Stomach (tissue), 4 donors: ENCODE results near the gene ORC5.

Experiments used
- EP300 ChIP-seq: sonication (generic); formaldehyde crosslinking; IDR thresholded peaks from one replicate; pipeline ENCODE4 v1.6.1; 2017; ENCODE audit warnings: antibody characterized with exemption
- POLR2AphosphoS5 ChIP-seq, 3 donors: sonication (generic); formaldehyde crosslinking; IDR thresholded peaks; one replicate each; pipeline ENCODE4 v1.6.1; 2016; ENCODE audit warnings: antibody characterized with exemption in 3 of 3
- TF ChIP-seq, protein P1 (sequence below), 7 experiments: fragments of 450-650 bp in 4 of 7; fragments of 200-600 bp in 3 of 7; sonication (generic) in 3 of 7; IDR thresholded peaks; one replicate each; pipeline ENCODE4 v1.5.1; 2016 to 2019; ENCODE audit warnings: antibody characterized with exemption in 7 of 7, control low read depth in 2 of 7, mild to moderate bottlenecking in 1 of 7

DNA sequence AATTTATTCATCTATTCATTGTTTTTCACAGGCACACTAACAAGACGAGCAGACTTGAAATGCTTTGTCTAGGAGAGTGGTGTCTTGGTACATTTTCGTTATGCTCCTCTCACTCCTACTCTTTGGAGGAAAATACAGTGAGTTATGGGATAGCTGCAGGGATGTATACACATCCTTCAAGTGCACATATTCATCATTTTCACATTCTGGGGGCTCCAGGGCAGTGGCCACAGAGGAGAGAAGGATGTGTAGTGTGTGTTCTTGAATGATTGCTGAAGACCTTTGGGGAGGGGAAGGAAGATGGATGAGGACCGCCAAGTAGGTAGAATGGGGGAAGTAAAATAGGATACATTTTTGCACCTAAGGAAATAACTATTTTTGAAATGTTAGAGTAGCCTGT is 34.8 kb upstream of the ORC5 start:
- TF ChIP-seq, protein P1, sequence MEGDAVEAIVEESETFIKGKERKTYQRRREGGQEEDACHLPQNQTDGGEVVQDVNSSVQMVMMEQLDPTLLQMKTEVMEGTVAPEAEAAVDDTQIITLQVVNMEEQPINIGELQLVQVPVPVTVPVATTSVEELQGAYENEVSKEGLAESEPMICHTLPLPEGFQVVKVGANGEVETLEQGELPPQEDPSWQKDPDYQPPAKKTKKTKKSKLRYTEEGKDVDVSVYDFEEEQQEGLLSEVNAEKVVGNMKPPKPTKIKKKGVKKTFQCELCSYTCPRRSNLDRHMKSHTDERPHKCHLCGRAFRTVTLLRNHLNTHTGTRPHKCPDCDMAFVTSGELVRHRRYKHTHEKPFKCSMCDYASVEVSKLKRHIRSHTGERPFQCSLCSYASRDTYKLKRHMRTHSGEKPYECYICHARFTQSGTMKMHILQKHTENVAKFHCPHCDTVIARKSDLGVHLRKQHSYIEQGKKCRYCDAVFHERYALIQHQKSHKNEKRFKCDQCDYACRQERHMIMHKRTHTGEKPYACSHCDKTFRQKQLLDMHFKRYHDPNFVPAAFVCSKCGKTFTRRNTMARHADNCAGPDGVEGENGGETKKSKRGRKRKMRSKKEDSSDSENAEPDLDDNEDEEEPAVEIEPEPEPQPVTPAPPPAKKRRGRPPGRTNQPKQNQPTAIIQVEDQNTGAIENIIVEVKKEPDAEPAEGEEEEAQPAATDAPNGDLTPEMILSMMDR (IDR thresholded peaks at IDR 0.05), result no peak
- TF ChIP-seq EP300 (no peak), POLR2AphosphoS5 (IDR thresholded peaks at IDR 0.05) (no peak)
